Progenitor cell of endocrine pancreas (in vitro differentiated cells): ENCODE data around the gene PRDM16. TPM values are rescaled to one million over a fixed set of nuclear protein-coding genes. Genes with fewer than 3 reads are reported as not detected.

ENCODE experiments used
- DNase-seq: peaks from one replicate; pipeline ENCODE4 v3.0.0; 2021; ENCODE audit warnings: low spot score; ENCODE audit not compliant: unreplicated experiment
- H3K27ac Mint-ChIP-seq: 2 replicates; pipeline ENCODE4 v1.8.0; 2021; ENCODE audit warnings: mild to moderate bottlenecking, moderate library complexity, mixed read lengths
- H3K27me3 Mint-ChIP-seq: 2 replicates; pipeline ENCODE4 v1.8.0; 2021; ENCODE audit warnings: mixed read lengths
- H3K36me3 Mint-ChIP-seq: 2 replicates; pipeline ENCODE4 v1.8.0; 2022; ENCODE audit warnings: mixed read lengths; ENCODE audit not compliant: insufficient read depth
- H3K4me1 Mint-ChIP-seq: 2 replicates; pipeline ENCODE4 v1.8.0; 2021; ENCODE audit warnings: low read depth, mixed read lengths
- H3K4me3 Mint-ChIP-seq: 2 replicates; pipeline ENCODE4 v1.8.0; 2021; ENCODE audit warnings: low read depth, mild to moderate bottlenecking, moderate library complexity, mixed read lengths
- H3K9me3 Mint-ChIP-seq: 2 replicates; pipeline ENCODE4 v1.8.0; 2021; ENCODE audit warnings: low read depth, mixed read lengths
- total RNA-seq: library from RNA; stranded (reverse); gene quantifications from 2 replicates; pipeline ENCODE4 v1.2.1, GENCODE V29; 2021
- TF ChIP-seq, protein P1 (sequence below): fragments of 200-600 bp; sonication (generic); IDR thresholded peaks from one replicate; pipeline ENCODE4 v1.5.0; 2021; ENCODE audit warnings: antibody characterized with exemption, mild to moderate bottlenecking; ENCODE audit not compliant: unreplicated experiment

PRDM16 gene
- total RNA-seq, 1 donor from 2014 or later: 69.1 TPM

GRCh38 chr1:3026581-3027391 lies 42.2 kb upstream of the PRDM16 start:
- H3K4me3 Mint-ChIP-seq: no peak overlapping the region
- peaks cover 6% of the 10 kb centered on the region for H3K9me3 Mint-ChIP-seq
- H3K27me3 Mint-ChIP-seq: no peaks in the 10 kb centered on the region
- no peaks in the 10 kb centered on the region for H3K4me1 Mint-ChIP-seq
- DNase-seq: no peak
- TF ChIP-seq, protein P1, sequence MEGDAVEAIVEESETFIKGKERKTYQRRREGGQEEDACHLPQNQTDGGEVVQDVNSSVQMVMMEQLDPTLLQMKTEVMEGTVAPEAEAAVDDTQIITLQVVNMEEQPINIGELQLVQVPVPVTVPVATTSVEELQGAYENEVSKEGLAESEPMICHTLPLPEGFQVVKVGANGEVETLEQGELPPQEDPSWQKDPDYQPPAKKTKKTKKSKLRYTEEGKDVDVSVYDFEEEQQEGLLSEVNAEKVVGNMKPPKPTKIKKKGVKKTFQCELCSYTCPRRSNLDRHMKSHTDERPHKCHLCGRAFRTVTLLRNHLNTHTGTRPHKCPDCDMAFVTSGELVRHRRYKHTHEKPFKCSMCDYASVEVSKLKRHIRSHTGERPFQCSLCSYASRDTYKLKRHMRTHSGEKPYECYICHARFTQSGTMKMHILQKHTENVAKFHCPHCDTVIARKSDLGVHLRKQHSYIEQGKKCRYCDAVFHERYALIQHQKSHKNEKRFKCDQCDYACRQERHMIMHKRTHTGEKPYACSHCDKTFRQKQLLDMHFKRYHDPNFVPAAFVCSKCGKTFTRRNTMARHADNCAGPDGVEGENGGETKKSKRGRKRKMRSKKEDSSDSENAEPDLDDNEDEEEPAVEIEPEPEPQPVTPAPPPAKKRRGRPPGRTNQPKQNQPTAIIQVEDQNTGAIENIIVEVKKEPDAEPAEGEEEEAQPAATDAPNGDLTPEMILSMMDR: no peak
- H3K27ac Mint-ChIP-seq: no peak overlapping the region
- H3K36me3 Mint-ChIP-seq: no peaks in the 10 kb centered on the region

DNA sequence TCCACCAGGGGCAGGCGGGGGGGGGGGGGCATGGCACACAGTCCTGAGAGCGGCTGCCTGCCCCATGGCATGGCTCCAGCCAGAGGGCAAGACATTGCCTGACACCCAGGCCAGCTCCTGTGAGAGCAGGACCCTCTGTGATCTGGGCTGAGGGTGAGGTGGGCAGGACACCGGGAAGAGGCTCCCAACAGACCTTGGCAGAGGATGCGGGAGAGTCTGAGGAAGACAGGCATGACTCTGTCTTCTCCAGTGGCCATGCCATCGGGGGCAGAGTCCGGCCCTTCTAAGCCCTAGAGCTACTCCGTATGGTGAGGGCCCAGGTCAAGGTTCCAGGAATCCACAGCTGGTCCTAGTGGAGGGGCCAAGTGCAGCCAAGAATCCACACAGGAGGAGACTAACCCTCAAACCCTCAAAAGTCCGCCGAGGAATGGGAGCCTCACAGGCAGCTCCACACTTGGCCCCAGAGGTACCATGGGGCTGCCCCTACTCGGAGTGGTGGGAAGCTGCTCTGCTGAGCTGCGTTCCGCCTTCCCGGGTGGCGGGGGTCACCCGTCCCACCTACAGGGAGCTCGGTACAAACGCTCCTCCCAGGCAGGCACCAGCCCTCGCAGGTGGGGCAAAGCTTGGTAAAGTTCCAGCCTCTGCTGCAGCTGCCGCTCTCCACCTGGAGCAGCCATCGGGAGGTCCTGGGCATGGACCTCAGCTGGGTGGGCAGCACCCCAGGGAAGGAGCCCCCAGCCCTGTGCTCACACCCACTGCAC lies 41.2 kb upstream of the PRDM16 start:
- Mint-ChIP-seq H3K9me3 (peaks cover 6% of the 10 kb centered on the region), H3K27ac (no peak overlapping the region), H3K36me3 (no peaks in the 10 kb centered on the region), H3K4me3 (no peak overlapping the region), H3K4me1 (no peaks in the 10 kb centered on the region), H3K27me3 (no peaks in the 10 kb centered on the region)
- no peak for DNase-seq
- TF ChIP-seq, protein P1: no peak

GRCh38 chr1:3028531-3029282 lies 40.3 kb upstream of the PRDM16 start:
- Mint-ChIP-seq H3K27ac (no peak overlapping the region), H3K36me3 (no peaks in the 10 kb centered on the region), H3K4me1 (no peaks in the 10 kb centered on the region), H3K9me3 (peaks cover 6% of the 10 kb centered on the region), H3K4me3 (no peak overlapping the region), H3K27me3 (no peaks in the 10 kb centered on the region)
- TF ChIP-seq, protein P1: no peak
- DNase-seq: no peak

- no peaks in the 10 kb centered on the region for H3K4me1 Mint-ChIP-seq
- no peak overlapping the region for H3K4me3 Mint-ChIP-seq
- peaks cover 5% of the 10 kb centered on the region for H3K27me3 Mint-ChIP-seq
- H3K9me3 Mint-ChIP-seq: peaks cover 3% of the 10 kb centered on the region
- no peak overlapping the region for H3K27ac Mint-ChIP-seq
- TF ChIP-seq, protein P1: no peak
- no peak for DNase-seq
- no peaks in the 10 kb centered on the region for H3K36me3 Mint-ChIP-seq
These were observed 39.5 kb upstream of the PRDM16 start for GRCh38 chr1:3029481-3029961.
